ENCODE results near the gene ZBED4.

The ZBED4 gene

DNA sequence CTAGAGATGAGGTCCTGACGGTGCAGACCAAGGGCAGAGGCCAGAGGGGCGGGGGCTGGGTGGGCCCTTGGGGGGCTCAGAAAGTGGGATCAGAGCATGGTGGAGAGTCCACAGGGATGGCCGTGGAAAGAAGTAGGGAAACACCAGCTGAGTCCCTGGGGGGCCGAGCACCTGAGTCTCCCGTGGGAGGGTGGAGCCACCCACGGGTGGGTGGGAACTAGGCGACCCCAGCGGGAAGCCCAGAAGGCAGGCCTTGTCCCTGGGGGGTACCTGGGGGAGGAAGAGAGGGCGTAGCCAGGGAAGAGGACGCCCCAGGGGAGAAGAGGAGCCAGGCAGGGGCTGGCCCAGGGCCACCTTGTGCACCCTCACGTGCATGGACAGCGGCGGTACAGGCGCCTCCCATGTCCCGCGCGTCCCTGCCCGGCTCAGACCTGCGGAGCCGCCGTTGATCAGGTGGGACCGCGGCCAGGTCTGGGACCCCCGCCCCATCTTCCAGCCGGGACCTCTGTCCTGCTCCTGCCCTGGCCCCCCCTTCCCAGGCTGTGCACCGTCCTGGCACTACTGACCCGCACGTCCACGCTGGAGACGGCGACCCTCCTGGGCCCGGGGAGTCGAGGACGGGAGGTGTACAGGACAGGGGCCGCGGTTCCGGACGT, 75.0 kb downstream of the ZBED4 start:
- peaks cover 10 to 13% of the 10 kb centered on the region in 2 donors for H3K4me1 ChIP-seq (ENCODE audit: control insufficient read depth in 2 of 2, insufficient read depth in 2 of 2, low read length in 2 of 2)
- H3K9ac ChIP-seq (ENCODE audit: low read depth in 1 of 2, low read length in 2 of 2) = no peak overlapping the region
- no peak overlapping the region for H3K4me3 ChIP-seq (ENCODE audit: low read length in 2 of 2)
- H3K9me3 ChIP-seq (ENCODE audit: control insufficient read depth in 2 of 2, low read length in 2 of 2) = no peaks in the 10 kb centered on the region
- no peak overlapping the region for H3K27ac ChIP-seq (ENCODE audit: low read depth in 2 of 2, low read length in 2 of 2)
- peaks cover 0 to 11% of the 10 kb centered on the region in 2 donors for H3K36me3 ChIP-seq (ENCODE audit: control insufficient read depth in 2 of 2, insufficient read depth in 2 of 2, low read length in 2 of 2)
- H3K27me3 ChIP-seq (ENCODE audit: control insufficient read depth in 2 of 2, insufficient read depth in 2 of 2, low read length in 2 of 2) = no peaks in the 10 kb centered on the region

- H3K27ac ChIP-seq (ENCODE audit: low read depth in 2 of 2, low read length in 2 of 2) = no peak overlapping the region
Measured at GRCh38 chr22:49929211-49929979, 75.8 kb downstream of the ZBED4 start.

GRCh38 chr22:49929994-49930575, 76.4 kb downstream of the ZBED4 start:
- Histone ChIP-seq H3K9me3 (ENCODE audit: control insufficient read depth in 2 of 2, low read length in 2 of 2) (no peaks in the 10 kb centered on the region), H3K27ac (ENCODE audit: low read depth in 2 of 2, low read length in 2 of 2) (no peak overlapping the region), H3K9ac (ENCODE audit: low read depth in 1 of 2, low read length in 2 of 2) (peak overlapping the region in 1 of 2 donors; percentile 18), H3K36me3 (ENCODE audit: control insufficient read depth in 2 of 2, insufficient read depth in 2 of 2, low read length in 2 of 2) (peaks cover 0 to 4% of the 10 kb centered on the region in 2 donors), H3K4me1 (ENCODE audit: control insufficient read depth in 2 of 2, insufficient read depth in 2 of 2, low read length in 2 of 2) (peaks cover 20 to 25% of the 10 kb centered on the region in 2 donors), H3K27me3 (ENCODE audit: control insufficient read depth in 2 of 2, insufficient read depth in 2 of 2, low read length in 2 of 2) (no peaks in the 10 kb centered on the region), H3K4me3 (ENCODE audit: low read length in 2 of 2) (no peak overlapping the region)

More at GRCh38 chr22:49929211-49929979, 75.8 kb downstream of the ZBED4 start:
- peaks cover 16 to 19% of the 10 kb centered on the region in 2 donors for H3K4me1 ChIP-seq (ENCODE audit: control insufficient read depth in 2 of 2, insufficient read depth in 2 of 2, low read length in 2 of 2)
- no peaks in the 10 kb centered on the region for H3K9me3 ChIP-seq (ENCODE audit: control insufficient read depth in 2 of 2, low read length in 2 of 2)
- H3K4me3 ChIP-seq (ENCODE audit: low read length in 2 of 2) = no peak overlapping the region
- peaks cover 0 to 6% of the 10 kb centered on the region in 2 donors for H3K36me3 ChIP-seq (ENCODE audit: control insufficient read depth in 2 of 2, insufficient read depth in 2 of 2, low read length in 2 of 2)
- H3K27me3 ChIP-seq (ENCODE audit: control insufficient read depth in 2 of 2, insufficient read depth in 2 of 2, low read length in 2 of 2) = no peaks in the 10 kb centered on the region
- H3K9ac ChIP-seq (ENCODE audit: low read depth in 1 of 2, low read length in 2 of 2) = peak overlapping the region in 1 of 2 donors; percentile 18

- Histone ChIP-seq H3K9me3 (ENCODE audit: control insufficient read depth in 2 of 2, low read length in 2 of 2) (no peaks in the 10 kb centered on the region), H3K36me3 (ENCODE audit: control insufficient read depth in 2 of 2, insufficient read depth in 2 of 2, low read length in 2 of 2) (no peaks in the 10 kb centered on the region), H3K4me1 (ENCODE audit: control insufficient read depth in 2 of 2, insufficient read depth in 2 of 2, low read length in 2 of 2) (peaks cover 20 to 25% of the 10 kb centered on the region in 2 donors), H3K9ac (ENCODE audit: low read depth in 1 of 2, low read length in 2 of 2) (no peak overlapping the region), H3K4me3 (ENCODE audit: low read length in 2 of 2) (no peak overlapping the region), H3K27me3 (ENCODE audit: control insufficient read depth in 2 of 2, insufficient read depth in 2 of 2, low read length in 2 of 2) (no peaks in the 10 kb centered on the region), H3K27ac (ENCODE audit: low read depth in 2 of 2, low read length in 2 of 2) (peak overlapping the region; percentile 6 to 19)
Measured at GRCh38 chr22:49930596-49931412, 77.2 kb downstream of the ZBED4 start.

DNA sequence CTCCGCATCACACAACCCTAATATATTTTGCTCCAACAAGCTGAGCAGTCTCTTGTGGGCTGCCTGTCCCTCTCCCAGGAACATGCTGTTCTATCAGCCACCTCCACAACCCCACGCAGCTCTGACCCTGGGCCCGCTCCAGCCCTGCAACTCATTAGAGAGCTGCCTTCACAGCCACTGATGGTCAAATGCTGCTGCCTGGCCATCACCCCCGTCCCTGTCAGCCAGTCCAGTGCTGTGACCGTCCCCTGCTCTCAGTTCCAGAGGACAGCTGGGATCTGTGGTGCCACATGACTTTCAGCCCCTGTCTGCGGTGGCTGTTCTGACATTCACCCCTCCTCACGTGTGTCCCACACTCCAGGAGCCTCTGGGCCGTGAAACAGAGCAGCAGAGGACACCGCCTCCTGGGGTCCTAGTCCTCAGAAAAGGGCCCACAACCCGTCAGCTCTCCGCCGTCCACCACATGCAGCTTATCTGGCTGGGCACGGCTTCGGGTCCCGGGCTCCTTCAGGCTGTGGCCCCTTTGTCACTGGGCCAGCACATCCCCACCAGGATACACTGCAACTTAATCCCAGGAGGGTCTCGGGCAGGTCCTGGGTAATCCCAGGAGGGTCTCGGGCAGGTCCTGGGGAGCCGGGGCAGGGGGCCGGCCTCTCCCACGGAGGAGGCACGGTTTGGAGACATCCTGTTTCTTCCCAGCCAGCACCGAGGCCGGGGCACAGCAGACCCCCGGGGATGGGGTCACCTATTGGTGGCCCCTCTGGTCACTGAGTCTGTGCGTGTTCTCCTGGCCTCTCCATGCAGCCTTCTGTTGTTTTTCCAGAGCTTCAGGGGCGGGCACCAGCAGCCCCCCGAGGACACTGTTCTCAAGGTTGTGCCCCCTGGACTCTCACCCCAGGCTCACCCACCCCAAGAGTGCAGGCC, 79.9 kb downstream of the ZBED4 start:
- H3K27ac ChIP-seq (ENCODE audit: low read depth in 2 of 2, low read length in 2 of 2) = peak overlapping the region; percentile 67 to 77
- H3K4me1 ChIP-seq (ENCODE audit: control insufficient read depth in 2 of 2, insufficient read depth in 2 of 2, low read length in 2 of 2) = peaks cover 30 to 33% of the 10 kb centered on the region in 2 donors
- H3K9ac ChIP-seq (ENCODE audit: low read depth in 1 of 2, low read length in 2 of 2) = peak overlapping the region in 1 of 2 donors; percentile 16
- H3K4me3 ChIP-seq (ENCODE audit: low read length in 2 of 2) = no peak overlapping the region
- no peaks in the 10 kb centered on the region for H3K27me3 ChIP-seq (ENCODE audit: control insufficient read depth in 2 of 2, insufficient read depth in 2 of 2, low read length in 2 of 2)
- no peaks in the 10 kb centered on the region for H3K36me3 ChIP-seq (ENCODE audit: control insufficient read depth in 2 of 2, insufficient read depth in 2 of 2, low read length in 2 of 2)
- no peaks in the 10 kb centered on the region for H3K9me3 ChIP-seq (ENCODE audit: control insufficient read depth in 2 of 2, low read length in 2 of 2)

- H3K9ac ChIP-seq (ENCODE audit: low read depth in 1 of 2, low read length in 2 of 2) = peak overlapping the region; percentile 41 to 69
- H3K9me3 ChIP-seq (ENCODE audit: control insufficient read depth in 2 of 2, low read length in 2 of 2) = no peaks in the 10 kb centered on the region
- no peaks in the 10 kb centered on the region for H3K27me3 ChIP-seq (ENCODE audit: control insufficient read depth in 2 of 2, insufficient read depth in 2 of 2, low read length in 2 of 2)
- peaks cover 30 to 33% of the 10 kb centered on the region in 2 donors for H3K4me1 ChIP-seq (ENCODE audit: control insufficient read depth in 2 of 2, insufficient read depth in 2 of 2, low read length in 2 of 2)
- H3K27ac ChIP-seq (ENCODE audit: low read depth in 2 of 2, low read length in 2 of 2) = peak overlapping the region; percentile 67 to 77
- peak overlapping the region; percentile 41 to 58 for H3K4me3 ChIP-seq (ENCODE audit: low read length in 2 of 2)
- no peaks in the 10 kb centered on the region for H3K36me3 ChIP-seq (ENCODE audit: control insufficient read depth in 2 of 2, insufficient read depth in 2 of 2, low read length in 2 of 2)
Measured at GRCh38 chr22:49934160-49934890, 80.7 kb downstream of the ZBED4 start.

DNA sequence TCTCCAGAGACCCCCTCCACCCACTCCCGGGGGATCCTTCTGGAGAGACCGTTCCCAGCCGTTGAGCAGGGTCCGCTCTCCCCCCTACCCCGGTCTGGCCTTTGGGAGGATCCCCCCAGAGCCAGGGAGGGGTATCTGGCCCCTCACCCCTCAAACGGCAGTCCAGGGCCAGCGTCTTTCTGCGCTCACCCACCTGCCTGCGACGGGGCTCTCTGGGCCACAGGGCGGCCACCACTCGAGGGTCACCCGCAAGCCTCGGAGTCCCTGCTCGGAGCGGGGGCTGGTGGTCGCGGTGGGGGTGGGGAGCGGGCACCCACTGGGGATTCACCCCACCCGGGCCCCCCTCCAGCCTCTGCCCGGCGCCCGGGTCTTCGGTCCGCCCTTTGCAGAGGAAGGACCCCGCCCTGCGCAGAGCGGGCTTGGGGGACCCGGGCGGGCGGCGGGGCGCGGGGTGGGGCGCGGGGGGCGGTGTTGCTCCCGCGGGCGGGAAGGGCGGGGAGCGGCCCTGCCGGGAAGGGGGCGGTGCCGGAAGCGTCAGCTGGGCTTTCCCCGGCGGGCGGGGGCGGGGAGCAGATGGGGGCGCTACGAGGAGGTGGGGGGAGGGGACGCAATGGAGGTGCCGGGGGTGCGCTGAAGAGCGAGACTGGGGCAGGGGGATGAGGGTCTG, 81.4 kb downstream of the ZBED4 start:
- Histone ChIP-seq H3K4me3 (ENCODE audit: low read length in 2 of 2) (peak overlapping the region; percentile 41 to 58), H3K4me1 (ENCODE audit: control insufficient read depth in 2 of 2, insufficient read depth in 2 of 2, low read length in 2 of 2) (peaks cover 25 to 29% of the 10 kb centered on the region in 2 donors)

GRCh38 chr22:49935561-49935960, 81.9 kb downstream of the ZBED4 start:
- peaks cover 23 to 27% of the 10 kb centered on the region in 2 donors for H3K4me1 ChIP-seq (ENCODE audit: control insufficient read depth in 2 of 2, insufficient read depth in 2 of 2, low read length in 2 of 2)
- no peaks in the 10 kb centered on the region for H3K27me3 ChIP-seq (ENCODE audit: control insufficient read depth in 2 of 2, insufficient read depth in 2 of 2, low read length in 2 of 2)
- H3K4me3 ChIP-seq (ENCODE audit: low read length in 2 of 2) = no peak overlapping the region
- H3K36me3 ChIP-seq (ENCODE audit: control insufficient read depth in 2 of 2, insufficient read depth in 2 of 2, low read length in 2 of 2) = no peaks in the 10 kb centered on the region
- no peaks in the 10 kb centered on the region for H3K9me3 ChIP-seq (ENCODE audit: control insufficient read depth in 2 of 2, low read length in 2 of 2)
- H3K9ac ChIP-seq (ENCODE audit: low read depth in 1 of 2, low read length in 2 of 2) = no peak overlapping the region
- H3K27ac ChIP-seq (ENCODE audit: low read depth in 2 of 2, low read length in 2 of 2) = peak overlapping the region in 1 of 2 donors; percentile 77

More for the DNA sequence above, 81.4 kb downstream of the ZBED4 start:
- H3K27ac ChIP-seq (ENCODE audit: low read depth in 2 of 2, low read length in 2 of 2) = peak overlapping the region; percentile 67 to 77
- no peaks in the 10 kb centered on the region for H3K9me3 ChIP-seq (ENCODE audit: control insufficient read depth in 2 of 2, low read length in 2 of 2)
- H3K36me3 ChIP-seq (ENCODE audit: control insufficient read depth in 2 of 2, insufficient read depth in 2 of 2, low read length in 2 of 2) = no peaks in the 10 kb centered on the region
- no peaks in the 10 kb centered on the region for H3K27me3 ChIP-seq (ENCODE audit: control insufficient read depth in 2 of 2, insufficient read depth in 2 of 2, low read length in 2 of 2)
- peak overlapping the region; percentile 41 to 69 for H3K9ac ChIP-seq (ENCODE audit: low read depth in 1 of 2, low read length in 2 of 2)
